Upper lobe of left lung (tissue), 6 donors: Measurements from ENCODE around the gene PLXNB2. TPM values are rescaled to one million over a fixed set of nuclear protein-coding genes. Genes with fewer than 3 reads are reported as not detected.
A peak's percentile ranks its signal among the peaks of the same experiment; 100 is the strongest.

Experiments
- ATAC-seq, 2 donors: fragments of 200-7000 bp; cut with Tn5 transposase; one replicate each; pipeline ENCODE4 v1.9.1; 2022; ENCODE audit warnings: mild to moderate bottlenecking in 2 of 2, moderate library complexity in 2 of 2; ENCODE audit not compliant: low FRiP score in 2 of 2
- DNase-seq, 2 donors: peaks; one replicate each; pipeline ENCODE4 v3.0.0-alpha.2; 2019 to 2020
- H3K27ac ChIP-seq, 4 donors: fragments of 200-600 bp; sonication (generic); one replicate each; pipeline ENCODE4 v1.5.1; 2016 to 2019
- H3K27me3 ChIP-seq, 4 donors: fragments of 200-600 bp; sonication (generic); one replicate each; pipeline ENCODE4 v1.5.1; 2017 to 2019
- H3K36me3 ChIP-seq, 4 donors: fragments of 200-600 bp; sonication (generic); one replicate each; pipeline ENCODE4 v1.5.1; 2016 to 2019
- H3K4me1 ChIP-seq, 4 donors: fragments of 200-600 bp; sonication (generic); one replicate each; pipeline ENCODE4 v1.5.1; 2018 to 2019
- H3K4me3 ChIP-seq, 4 donors: fragments of 200-600 bp; sonication (generic); one replicate each; pipeline ENCODE4 v1.5.1; 2017 to 2019; ENCODE audit warnings: mild to moderate bottlenecking in 2 of 4, moderate library complexity in 1 of 4
- H3K9me3 ChIP-seq, 4 donors: fragments of 200-600 bp; sonication (generic); one replicate each; pipeline ENCODE4 v1.5.1; 2018 to 2019
- EP300 ChIP-seq, 4 donors: sonication (generic); formaldehyde crosslinking; IDR thresholded peaks; one replicate each; pipeline ENCODE4 v1.5.1; 2017; ENCODE audit warnings: antibody characterized with exemption in 4 of 4, control low read depth in 2 of 4
- POLR2A ChIP-seq, 4 donors: fragments of 450-650 bp; IDR thresholded peaks; one replicate each; pipeline ENCODE4 v1.5.1; 2016 to 2017; ENCODE audit warnings: antibody characterized with exemption in 4 of 4, mild to moderate bottlenecking in 2 of 4
- POLR2AphosphoS5 ChIP-seq, 2 donors: sonication (generic); formaldehyde crosslinking; IDR thresholded peaks; one replicate each; pipeline ENCODE4 v1.5.1; 2017; ENCODE audit warnings: antibody characterized with exemption in 2 of 2
- WGBS, 2 donors: methylation state at CpG; one replicate each; pipeline ENCODE4 v1.1.5; 2017 to 2018; 5-methylcytosine and 5-hydroxymethylcytosine counted together
- total RNA-seq, 6 donors: library from RNA; depleted of rRNA in 4 of 6; stranded (reverse); fragments of >200 nt in 4 of 6; gene quantifications; one replicate each; pipeline versions ENCODE4 v1.1.0 to v1.2.1, GENCODE V29; 2016 to 2021
- TF ChIP-seq, protein P1 (sequence below), 6 experiments: fragments of 450-650 bp in 4 of 6; fragments of 200-600 bp in 2 of 6; sonication (generic) in 2 of 6; IDR thresholded peaks; one replicate each; pipeline ENCODE4 v1.5.1; 2016 to 2019; ENCODE audit warnings: antibody characterized with exemption in 6 of 6
- donor health status: DM: no; HTN: no; CAD: no; lungs with moderate emphysema.
- donor health status: DM: no; HTN: yes; CAD: no; lungs with severe emphysema.

PLXNB2 gene
- 100 to 1,000 TPM; 218 to 407 (median 313) TPM for total RNA-seq

- H3K9me3 ChIP-seq, result no peaks in the 10 kb centered on the region
- H3K27me3 ChIP-seq, result no peaks in the 10 kb centered on the region
- peak; percentile 30 to 74 for ATAC-seq
- peaks cover 58 to 74% (median 67%) of the 10 kb centered on the region in 4 donors for H3K4me1 ChIP-seq
- WGBS, 2 donors, result 0% methylated on average over 16 to 18 of the region's 105 CpGs
- peaks cover 0 to 3% (median 0%) of the 10 kb centered on the region in 4 donors for H3K36me3 ChIP-seq
- DNase-seq, result peak; percentile 82 to 96
- TF ChIP-seq POLR2AphosphoS5 (IDR thresholded peaks at IDR 0.05) (peak; percentile 63 to 84), POLR2A (IDR thresholded peaks at IDR 0.05) (peak in 2 of 4 donors; percentile 32 to 81), EP300 (IDR thresholded peaks at IDR 0.05) (no peak)
- TF ChIP-seq, protein P1, sequence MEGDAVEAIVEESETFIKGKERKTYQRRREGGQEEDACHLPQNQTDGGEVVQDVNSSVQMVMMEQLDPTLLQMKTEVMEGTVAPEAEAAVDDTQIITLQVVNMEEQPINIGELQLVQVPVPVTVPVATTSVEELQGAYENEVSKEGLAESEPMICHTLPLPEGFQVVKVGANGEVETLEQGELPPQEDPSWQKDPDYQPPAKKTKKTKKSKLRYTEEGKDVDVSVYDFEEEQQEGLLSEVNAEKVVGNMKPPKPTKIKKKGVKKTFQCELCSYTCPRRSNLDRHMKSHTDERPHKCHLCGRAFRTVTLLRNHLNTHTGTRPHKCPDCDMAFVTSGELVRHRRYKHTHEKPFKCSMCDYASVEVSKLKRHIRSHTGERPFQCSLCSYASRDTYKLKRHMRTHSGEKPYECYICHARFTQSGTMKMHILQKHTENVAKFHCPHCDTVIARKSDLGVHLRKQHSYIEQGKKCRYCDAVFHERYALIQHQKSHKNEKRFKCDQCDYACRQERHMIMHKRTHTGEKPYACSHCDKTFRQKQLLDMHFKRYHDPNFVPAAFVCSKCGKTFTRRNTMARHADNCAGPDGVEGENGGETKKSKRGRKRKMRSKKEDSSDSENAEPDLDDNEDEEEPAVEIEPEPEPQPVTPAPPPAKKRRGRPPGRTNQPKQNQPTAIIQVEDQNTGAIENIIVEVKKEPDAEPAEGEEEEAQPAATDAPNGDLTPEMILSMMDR (IDR thresholded peaks at IDR 0.05), result peak in 3 of 6 experiments; percentile 14 to 18 (median 16)
- peak within 1 kb of the TSS; percentile 64 to 90 (median 88) for H3K4me3 ChIP-seq
- H3K27ac ChIP-seq, result peak within 1 kb of the TSS; percentile 84 to 95 (median 94)
Observed at GRCh38 chr22:50306753-50307749, at the start of gene PLXNB2. Gene PLXNB2, minus strand, starts transcription at chr22:50307646. Its CDS starts 17,062 bp downstream, at chr22:50290584.

DNA sequence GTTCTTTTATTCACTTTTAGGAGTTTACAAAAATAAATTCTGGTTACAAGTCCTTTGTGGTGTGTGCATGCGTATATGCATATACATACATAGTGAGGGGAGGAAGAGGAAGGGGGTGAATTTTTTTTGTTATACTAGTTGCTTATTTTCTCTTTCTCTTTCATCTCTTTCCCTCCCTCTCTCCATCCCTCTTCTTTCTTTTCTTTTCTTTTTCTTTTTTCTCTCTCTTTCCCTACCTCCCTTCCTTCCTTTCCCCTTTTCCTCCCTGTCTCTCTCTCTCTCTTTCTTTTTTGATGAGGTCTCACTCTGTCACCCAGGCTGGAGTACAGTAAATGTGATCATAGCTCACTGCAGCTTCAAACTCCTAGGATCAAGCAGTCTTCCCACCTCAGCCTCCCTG, 49.8 kb upstream of the PLXNB2 start:
- Histone ChIP-seq H3K27me3 (no peaks in the 10 kb centered on the region), H3K4me3 (no peak overlapping the region), H3K9me3 (no peaks in the 10 kb centered on the region), H3K27ac (no peak overlapping the region), H3K4me1 (peaks cover 0 to under 1% (median 0%) of the 10 kb centered on the region in 4 donors), H3K36me3 (peaks cover 0 to 33% (median 8%) of the 10 kb centered on the region in 4 donors)
- DNase-seq (no peak), ATAC-seq (no peak)
- TF ChIP-seq, protein P1 (IDR thresholded peaks at IDR 0.05), result no peak
- TF ChIP-seq EP300 (IDR thresholded peaks at IDR 0.05), result no peak
- no peak for TF ChIP-seq POLR2A (IDR thresholded peaks at IDR 0.05)
- TF ChIP-seq POLR2AphosphoS5 (IDR thresholded peaks at IDR 0.05), result no peak
- 88 to 92% methylated on average over 1 of the region's 1 CpG for WGBS, 2 donors

DNA sequence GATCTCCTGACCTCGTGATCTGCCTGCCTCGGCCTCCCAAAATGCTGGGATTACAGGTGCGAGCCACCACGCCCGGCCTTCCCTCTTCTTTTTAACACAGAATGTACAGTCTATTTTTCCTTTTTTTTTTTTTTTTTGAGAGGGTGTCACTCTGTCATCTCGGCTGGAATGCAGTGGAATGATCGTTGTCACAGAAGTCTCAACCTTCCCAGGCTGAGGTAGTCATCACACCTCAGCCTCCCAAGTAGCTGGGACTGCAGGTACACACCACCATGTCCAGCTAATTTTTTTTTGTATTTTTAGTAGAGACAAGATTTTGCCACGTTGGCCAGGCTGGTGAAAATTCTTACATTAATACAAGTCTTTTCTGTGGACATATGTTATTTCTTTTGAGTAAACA, 48.7 kb upstream of the PLXNB2 start:
- no peaks in the 10 kb centered on the region for H3K9me3 ChIP-seq
- no peaks in the 10 kb centered on the region for H3K27me3 ChIP-seq
- 92 to 96% methylated on average over 8 of the region's 8 CpGs for WGBS, 2 donors
- H3K27ac ChIP-seq, result no peak overlapping the region
- TF ChIP-seq, protein P1 (IDR thresholded peaks at IDR 0.05), result no peak
- TF ChIP-seq POLR2AphosphoS5 (IDR thresholded peaks at IDR 0.05), result no peak
- TF ChIP-seq EP300 (IDR thresholded peaks at IDR 0.05), result no peak
- no peak for TF ChIP-seq POLR2A (IDR thresholded peaks at IDR 0.05)
- ATAC-seq (no peak), DNase-seq (no peak)
- no peaks in the 10 kb centered on the region for H3K4me1 ChIP-seq
- H3K4me3 ChIP-seq, result no peak overlapping the region
- peaks cover 0 to 33% (median 11%) of the 10 kb centered on the region in 4 donors for H3K36me3 ChIP-seq

GRCh38 chr22:50348058-50348457, 40.6 kb upstream of the PLXNB2 start:
- Histone ChIP-seq H3K4me1 (peaks cover 4 to 20% (median 9%) of the 10 kb centered on the region in 4 donors), H3K9me3 (no peaks in the 10 kb centered on the region), H3K36me3 (peaks cover 0 to 18% (median 10%) of the 10 kb centered on the region in 4 donors), H3K27ac (no peak overlapping the region), H3K27me3 (no peaks in the 10 kb centered on the region), H3K4me3 (no peak overlapping the region)
- TF ChIP-seq POLR2AphosphoS5 (IDR thresholded peaks at IDR 0.05), result no peak
- TF ChIP-seq EP300 (IDR thresholded peaks at IDR 0.05), result no peak
- TF ChIP-seq, protein P1 (IDR thresholded peaks at IDR 0.05), result no peak
- TF ChIP-seq POLR2A (IDR thresholded peaks at IDR 0.05), result no peak
- DNase-seq, result no peak
- no peak for ATAC-seq
- 68 to 74% methylated on average over 2 of the region's 2 CpGs for WGBS, 2 donors
